Panc1 (cell line): ENCODE results near the gene ACIN1.

Experiments
- POLR2AphosphoS5 ChIP-seq: IDR thresholded peaks from 2 replicates; pipeline ENCODE4 v1.6.1; 2012; ENCODE audit warnings: mild to moderate bottlenecking, low read depth, low read length, moderate library complexity
- SIN3A ChIP-seq: IDR thresholded peaks from 2 replicates; pipeline ENCODE4 v1.6.1; 2012; ENCODE audit warnings: low read depth, mild to moderate bottlenecking, low read length, moderate library complexity, borderline replicate concordance; ENCODE audit not compliant: insufficient read depth
- TF ChIP-seq, protein P1 (sequence below): fragments of 450-650 bp; IDR thresholded peaks from 2 replicates; pipeline ENCODE4 v1.5.1; 2017; ENCODE audit warnings: mild to moderate bottlenecking
- TF ChIP-seq, protein P2 (sequence below), 2 experiments: IDR thresholded peaks; 2 replicates each; pipeline ENCODE4 v1.6.1; 2011 to 2012; ENCODE audit warnings: low read depth in 2 of 2, control low read depth in 1 of 2, low read length in 1 of 2, mild to moderate bottlenecking in 1 of 2, moderate library complexity in 1 of 2; ENCODE audit not compliant: insufficient read depth in 1 of 2

DNA sequence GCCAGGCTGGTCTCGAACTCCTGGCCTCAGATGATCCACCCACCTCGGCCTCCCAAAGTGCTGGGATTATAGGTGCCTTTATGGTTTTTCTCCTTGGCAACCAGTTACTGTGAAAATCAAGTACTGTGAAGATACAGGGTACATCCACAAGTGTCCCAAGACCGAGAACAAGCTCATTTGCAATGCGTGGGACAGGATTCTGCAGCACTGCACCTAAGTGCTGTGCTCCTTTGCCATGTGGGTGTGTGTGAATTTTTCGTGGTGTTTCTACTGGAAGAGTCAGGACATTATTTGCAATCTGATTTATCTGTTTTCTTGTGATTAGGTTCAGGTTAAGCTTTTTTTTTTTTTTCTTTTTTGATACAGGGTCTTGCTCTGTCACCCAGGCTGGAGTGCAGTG, 77.8 kb downstream of the ACIN1 start:
- TF ChIP-seq, protein P1, sequence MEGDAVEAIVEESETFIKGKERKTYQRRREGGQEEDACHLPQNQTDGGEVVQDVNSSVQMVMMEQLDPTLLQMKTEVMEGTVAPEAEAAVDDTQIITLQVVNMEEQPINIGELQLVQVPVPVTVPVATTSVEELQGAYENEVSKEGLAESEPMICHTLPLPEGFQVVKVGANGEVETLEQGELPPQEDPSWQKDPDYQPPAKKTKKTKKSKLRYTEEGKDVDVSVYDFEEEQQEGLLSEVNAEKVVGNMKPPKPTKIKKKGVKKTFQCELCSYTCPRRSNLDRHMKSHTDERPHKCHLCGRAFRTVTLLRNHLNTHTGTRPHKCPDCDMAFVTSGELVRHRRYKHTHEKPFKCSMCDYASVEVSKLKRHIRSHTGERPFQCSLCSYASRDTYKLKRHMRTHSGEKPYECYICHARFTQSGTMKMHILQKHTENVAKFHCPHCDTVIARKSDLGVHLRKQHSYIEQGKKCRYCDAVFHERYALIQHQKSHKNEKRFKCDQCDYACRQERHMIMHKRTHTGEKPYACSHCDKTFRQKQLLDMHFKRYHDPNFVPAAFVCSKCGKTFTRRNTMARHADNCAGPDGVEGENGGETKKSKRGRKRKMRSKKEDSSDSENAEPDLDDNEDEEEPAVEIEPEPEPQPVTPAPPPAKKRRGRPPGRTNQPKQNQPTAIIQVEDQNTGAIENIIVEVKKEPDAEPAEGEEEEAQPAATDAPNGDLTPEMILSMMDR = no peak
- TF ChIP-seq POLR2AphosphoS5 (no peak), SIN3A (no peak)
- TF ChIP-seq, protein P2, sequence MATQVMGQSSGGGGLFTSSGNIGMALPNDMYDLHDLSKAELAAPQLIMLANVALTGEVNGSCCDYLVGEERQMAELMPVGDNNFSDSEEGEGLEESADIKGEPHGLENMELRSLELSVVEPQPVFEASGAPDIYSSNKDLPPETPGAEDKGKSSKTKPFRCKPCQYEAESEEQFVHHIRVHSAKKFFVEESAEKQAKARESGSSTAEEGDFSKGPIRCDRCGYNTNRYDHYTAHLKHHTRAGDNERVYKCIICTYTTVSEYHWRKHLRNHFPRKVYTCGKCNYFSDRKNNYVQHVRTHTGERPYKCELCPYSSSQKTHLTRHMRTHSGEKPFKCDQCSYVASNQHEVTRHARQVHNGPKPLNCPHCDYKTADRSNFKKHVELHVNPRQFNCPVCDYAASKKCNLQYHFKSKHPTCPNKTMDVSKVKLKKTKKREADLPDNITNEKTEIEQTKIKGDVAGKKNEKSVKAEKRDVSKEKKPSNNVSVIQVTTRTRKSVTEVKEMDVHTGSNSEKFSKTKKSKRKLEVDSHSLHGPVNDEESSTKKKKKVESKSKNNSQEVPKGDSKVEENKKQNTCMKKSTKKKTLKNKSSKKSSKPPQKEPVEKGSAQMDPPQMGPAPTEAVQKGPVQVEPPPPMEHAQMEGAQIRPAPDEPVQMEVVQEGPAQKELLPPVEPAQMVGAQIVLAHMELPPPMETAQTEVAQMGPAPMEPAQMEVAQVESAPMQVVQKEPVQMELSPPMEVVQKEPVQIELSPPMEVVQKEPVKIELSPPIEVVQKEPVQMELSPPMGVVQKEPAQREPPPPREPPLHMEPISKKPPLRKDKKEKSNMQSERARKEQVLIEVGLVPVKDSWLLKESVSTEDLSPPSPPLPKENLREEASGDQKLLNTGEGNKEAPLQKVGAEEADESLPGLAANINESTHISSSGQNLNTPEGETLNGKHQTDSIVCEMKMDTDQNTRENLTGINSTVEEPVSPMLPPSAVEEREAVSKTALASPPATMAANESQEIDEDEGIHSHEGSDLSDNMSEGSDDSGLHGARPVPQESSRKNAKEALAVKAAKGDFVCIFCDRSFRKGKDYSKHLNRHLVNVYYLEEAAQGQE (IDR thresholded peaks at IDR 0.05; ENCODE audit: insufficient read depth in 1 of 2, low read depth in 2 of 2, low read length in 1 of 2) = no peak
